Activated effector memory CD4-positive, alpha-beta T cell treated with anti-CD3 and anti-CD28 coated beads, Interleukin-2, amount 50 U/mL, for 16 hours (primary cell): ENCODE results near the gene MGAT3.
"Not testable (repeated sequence)": the region's sequence is repeated elsewhere in the genome, so short reads cannot be mapped to it uniquely, and the experiment has no call there.

Experiments
- DNase-seq: peaks from one replicate; pipeline ENCODE4 v3.0.0-alpha.2; 2020

MGAT3 gene

GRCh38 chr22:39494471-39495120 lies 37.8 kb downstream of the MGAT3 start:
- DNase-seq, result no peak

- DNase-seq, result peak; percentile 84
Measured at GRCh38 chr22:39496131-39496838, 39.5 kb downstream of the MGAT3 start.

GRCh38 chr22:39497429-39497828 lies 40.6 kb downstream of the MGAT3 start:
- no peak for DNase-seq

GRCh38 chr22:39498368-39498767 lies 41.6 kb downstream of the MGAT3 start:
- DNase-seq, result no peak

GRCh38 chr22:39498802-39499201 lies 42.0 kb downstream of the MGAT3 start:
- no peak for DNase-seq

GRCh38 chr22:39500101-39500500 lies 43.3 kb downstream of the MGAT3 start:
- DNase-seq, result no peak

- no peak for DNase-seq
Measured at GRCh38 chr22:39501644-39502108, 44.9 kb downstream of the MGAT3 start.

GRCh38 chr22:39502109-39502788 lies 45.4 kb downstream of the MGAT3 start, which contains the start of gene MIEF1:
MIEF1 (plus strand) TSS chr22:39502290; CDS start chr22:39511295, 9,005 bp downstream.
- DNase-seq, result peak; percentile 96

GRCh38 chr22:39502789-39503409 lies 46.1 kb downstream of the MGAT3 start:
- no peak for DNase-seq

GRCh38 chr22:39503630-39504029 lies 46.8 kb downstream of the MGAT3 start:
- no peak for DNase-seq

GRCh38 chr22:39504071-39504470 lies 47.3 kb downstream of the MGAT3 start:
- no peak for DNase-seq

- DNase-seq, result not testable (repeated sequence)
Measured at GRCh38 chr22:39507021-39507420, 50.2 kb downstream of the MGAT3 start.

- no peak for DNase-seq
Measured at GRCh38 chr22:39508393-39508792, 51.6 kb downstream of the MGAT3 start.

- DNase-seq, result no peak
Measured at GRCh38 chr22:39510529-39511149, 53.8 kb downstream of the MGAT3 start.

- no peak for DNase-seq
Measured at GRCh38 chr22:39511226-39511625, 54.4 kb downstream of the MGAT3 start.

GRCh38 chr22:39512026-39512425 lies 55.2 kb downstream of the MGAT3 start:
- DNase-seq, result no peak

GRCh38 chr22:39513791-39514190 lies 57.0 kb downstream of the MGAT3 start:
- no peak for DNase-seq

GRCh38 chr22:39514373-39514973 lies 57.7 kb downstream of the MGAT3 start:
- peak; percentile 81 for DNase-seq

GRCh38 chr22:39515266-39516050 lies 58.6 kb downstream of the MGAT3 start:
- DNase-seq, result no peak

- DNase-seq, result no peak
Measured at GRCh38 chr22:39517470-39517869, 60.7 kb downstream of the MGAT3 start.

- DNase-seq, result no peak
Measured at GRCh38 chr22:39518144-39518786, 61.5 kb downstream of the MGAT3 start.
